Chondrocyte (in vitro differentiated cells): ENCODE data around the gene PDZD7. TPM values are rescaled to one million over a fixed set of nuclear protein-coding genes. Genes with fewer than 3 reads are reported as not detected.

Experiments
- DNase-seq: peaks from one replicate; pipeline ENCODE4 v3.0.0; 2021; ENCODE audit warnings: mixed read lengths, low spot score
- H3K27ac Mint-ChIP-seq: one replicate; pipeline ENCODE4 v1.8.0; 2021; ENCODE audit warnings: mild to moderate bottlenecking, moderate library complexity, mixed read lengths; ENCODE audit not compliant: unreplicated experiment
- H3K27me3 Mint-ChIP-seq: 2 replicates; pipeline ENCODE4 v1.8.0; 2021; ENCODE audit warnings: low read depth, mixed read lengths
- H3K36me3 Mint-ChIP-seq: 2 replicates; pipeline ENCODE4 v1.8.0; 2021; ENCODE audit warnings: low read depth, mixed read lengths
- H3K4me1 Mint-ChIP-seq: 2 replicates; pipeline ENCODE4 v1.8.0; 2021; ENCODE audit warnings: low read depth, mild to moderate bottlenecking, mixed read lengths
- H3K4me3 Mint-ChIP-seq: one replicate; pipeline ENCODE4 v1.8.0; 2021; ENCODE audit warnings: mild to moderate bottlenecking, moderate library complexity, mixed read lengths; ENCODE audit not compliant: unreplicated experiment
- H3K9me3 Mint-ChIP-seq: 2 replicates; pipeline ENCODE4 v1.8.0; 2021; ENCODE audit warnings: low read depth, mixed read lengths
- total RNA-seq: library from RNA; stranded (reverse); gene quantifications from 3 replicates; pipeline ENCODE4 v1.2.1, GENCODE V29; 2021
- TF ChIP-seq, protein P1 (sequence below): fragments of 200-600 bp; sonication (generic); IDR thresholded peaks from 2 replicates; pipeline ENCODE4 v1.5.0; 2021; ENCODE audit warnings: antibody characterized with exemption, mild to moderate bottlenecking, moderate library complexity

PDZD7 gene
- total RNA-seq, 1 donor from 2014 or later = 1.8 TPM

DNA sequence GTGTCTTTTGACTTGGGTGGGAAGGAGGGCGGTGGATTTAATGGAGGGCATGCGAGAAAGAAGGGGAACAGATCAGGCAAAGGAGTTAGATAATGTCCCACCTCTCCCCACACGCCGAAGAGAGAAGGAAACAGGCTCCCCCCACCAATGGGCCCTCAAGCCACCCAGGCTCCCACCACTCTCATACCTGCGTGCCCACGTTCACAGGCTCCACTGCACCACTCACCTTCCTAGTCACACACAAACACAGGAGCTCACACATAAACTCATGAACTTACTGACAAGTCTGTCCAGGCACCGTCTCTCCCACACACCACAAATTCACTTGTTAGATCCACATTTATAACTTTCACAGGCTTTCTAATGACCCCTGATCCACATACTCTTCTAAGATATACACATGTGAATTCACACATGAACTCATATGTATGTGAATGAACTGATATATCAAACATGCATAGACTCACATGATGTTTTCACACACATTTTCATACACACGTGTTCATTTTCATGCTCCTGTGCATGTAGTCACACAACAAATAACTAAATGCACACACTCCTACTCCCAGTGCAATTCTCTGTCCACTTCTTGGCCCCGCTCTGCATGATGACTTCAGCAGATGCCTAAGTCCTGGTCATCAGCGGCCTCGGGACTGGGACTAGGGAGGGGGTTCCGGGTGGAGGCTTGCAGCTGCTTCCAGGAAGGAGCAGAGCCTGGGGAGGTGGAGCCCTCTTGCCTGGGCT lies 29.8 kb downstream of the PDZD7 start:
- TF ChIP-seq, protein P1, sequence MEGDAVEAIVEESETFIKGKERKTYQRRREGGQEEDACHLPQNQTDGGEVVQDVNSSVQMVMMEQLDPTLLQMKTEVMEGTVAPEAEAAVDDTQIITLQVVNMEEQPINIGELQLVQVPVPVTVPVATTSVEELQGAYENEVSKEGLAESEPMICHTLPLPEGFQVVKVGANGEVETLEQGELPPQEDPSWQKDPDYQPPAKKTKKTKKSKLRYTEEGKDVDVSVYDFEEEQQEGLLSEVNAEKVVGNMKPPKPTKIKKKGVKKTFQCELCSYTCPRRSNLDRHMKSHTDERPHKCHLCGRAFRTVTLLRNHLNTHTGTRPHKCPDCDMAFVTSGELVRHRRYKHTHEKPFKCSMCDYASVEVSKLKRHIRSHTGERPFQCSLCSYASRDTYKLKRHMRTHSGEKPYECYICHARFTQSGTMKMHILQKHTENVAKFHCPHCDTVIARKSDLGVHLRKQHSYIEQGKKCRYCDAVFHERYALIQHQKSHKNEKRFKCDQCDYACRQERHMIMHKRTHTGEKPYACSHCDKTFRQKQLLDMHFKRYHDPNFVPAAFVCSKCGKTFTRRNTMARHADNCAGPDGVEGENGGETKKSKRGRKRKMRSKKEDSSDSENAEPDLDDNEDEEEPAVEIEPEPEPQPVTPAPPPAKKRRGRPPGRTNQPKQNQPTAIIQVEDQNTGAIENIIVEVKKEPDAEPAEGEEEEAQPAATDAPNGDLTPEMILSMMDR = no peak
- DNase-seq = peak; percentile 90

GRCh38 chr10:101000127-101000914 lies 30.6 kb downstream of the PDZD7 start:
- Mint-ChIP-seq H3K4me1 (peaks cover 39% of the 10 kb centered on the region), H3K27me3 (no peaks in the 10 kb centered on the region), H3K9me3 (no peaks in the 10 kb centered on the region), H3K4me3 (peak overlapping the region; percentile 95), H3K27ac (peak overlapping the region; percentile 94), H3K36me3 (peaks cover 4% of the 10 kb centered on the region)
- TF ChIP-seq, protein P1 = no peak
- peak; percentile 84 for DNase-seq

More for the DNA sequence above, 29.8 kb downstream of the PDZD7 start:
- Mint-ChIP-seq H3K9me3 (no peaks in the 10 kb centered on the region), H3K27ac (peak overlapping the region; percentile 94), H3K27me3 (no peaks in the 10 kb centered on the region), H3K4me1 (peaks cover 39% of the 10 kb centered on the region), H3K36me3 (peaks cover 5% of the 10 kb centered on the region), H3K4me3 (peak overlapping the region; percentile 95)

GRCh38 chr10:100999742-101000126 lies 31.2 kb downstream of the PDZD7 start, which contains the start of gene LZTS2:
LZTS2 (plus strand) TSS chr10:100999808; CDS start chr10:101002539, 2,731 bp downstream.
- Mint-ChIP-seq H3K9me3 (no peaks in the 10 kb centered on the region), H3K36me3 (peaks cover 1% of the 10 kb centered on the region), H3K27me3 (no peaks in the 10 kb centered on the region), H3K4me1 (peaks cover 39% of the 10 kb centered on the region), H3K27ac (peak within 1 kb of the TSS; percentile 94), H3K4me3 (peak within 1 kb of the TSS; percentile 95)
- TF ChIP-seq, protein P1 = no peak
- no peak for DNase-seq

DNA sequence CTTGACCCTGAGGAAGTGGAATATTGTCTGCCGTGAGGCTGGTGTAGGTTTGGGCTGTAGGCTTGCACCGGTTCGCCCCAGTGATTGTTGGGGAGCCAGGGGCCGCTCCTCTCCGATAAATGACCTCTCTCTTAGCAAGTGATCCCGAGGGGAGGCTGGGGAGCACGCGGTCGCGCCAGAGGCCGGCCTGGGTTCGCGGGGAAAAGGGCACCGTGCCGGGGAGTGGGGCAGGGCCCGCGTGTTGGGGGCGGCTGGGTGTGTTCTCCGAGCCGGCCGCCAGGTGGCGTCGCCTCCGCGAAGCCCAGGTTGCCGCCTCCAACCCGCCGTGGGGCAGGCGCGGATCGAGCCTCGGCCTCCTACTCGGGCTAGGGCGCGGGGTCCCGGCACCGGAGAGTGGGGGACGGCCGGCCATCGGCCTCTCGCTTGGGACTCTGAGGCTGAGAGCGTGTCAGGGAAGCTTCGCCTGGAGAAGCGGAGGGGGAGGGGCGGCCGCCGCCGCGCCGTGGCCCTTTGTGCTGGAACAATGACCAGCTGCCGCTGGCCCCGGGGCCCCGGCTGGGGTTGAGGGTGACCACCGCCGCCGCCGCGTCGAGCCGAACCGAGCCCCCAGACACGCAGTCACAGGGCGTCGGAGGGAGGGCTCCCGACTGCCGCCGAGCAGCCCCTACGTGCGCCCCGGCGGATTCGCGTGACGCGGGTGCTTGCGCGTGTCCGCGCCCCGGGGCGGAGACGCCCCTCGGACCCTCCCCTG lies 31.8 kb downstream of the PDZD7 start:
- H3K9me3 Mint-ChIP-seq = no peaks in the 10 kb centered on the region
- H3K27ac Mint-ChIP-seq = peak overlapping the region; percentile 94
- DNase-seq = peak; percentile 92
- H3K27me3 Mint-ChIP-seq = no peaks in the 10 kb centered on the region
- H3K4me1 Mint-ChIP-seq = peaks cover 39% of the 10 kb centered on the region
- peak overlapping the region; percentile 71 for H3K4me3 Mint-ChIP-seq
- TF ChIP-seq, protein P1 = peak; percentile 99
- H3K36me3 Mint-ChIP-seq = peaks cover 1% of the 10 kb centered on the region
